ENCODE results near the gene PDCD7.
"Not testable (repeated sequence)": the region's sequence is repeated elsewhere in the genome, so short reads cannot be mapped to it uniquely, and the experiment has no call there.

Gene PDCD7, protein sequence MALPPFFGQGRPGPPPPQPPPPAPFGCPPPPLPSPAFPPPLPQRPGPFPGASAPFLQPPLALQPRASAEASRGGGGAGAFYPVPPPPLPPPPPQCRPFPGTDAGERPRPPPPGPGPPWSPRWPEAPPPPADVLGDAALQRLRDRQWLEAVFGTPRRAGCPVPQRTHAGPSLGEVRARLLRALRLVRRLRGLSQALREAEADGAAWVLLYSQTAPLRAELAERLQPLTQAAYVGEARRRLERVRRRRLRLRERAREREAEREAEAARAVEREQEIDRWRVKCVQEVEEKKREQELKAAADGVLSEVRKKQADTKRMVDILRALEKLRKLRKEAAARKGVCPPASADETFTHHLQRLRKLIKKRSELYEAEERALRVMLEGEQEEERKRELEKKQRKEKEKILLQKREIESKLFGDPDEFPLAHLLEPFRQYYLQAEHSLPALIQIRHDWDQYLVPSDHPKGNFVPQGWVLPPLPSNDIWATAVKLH

DNA sequence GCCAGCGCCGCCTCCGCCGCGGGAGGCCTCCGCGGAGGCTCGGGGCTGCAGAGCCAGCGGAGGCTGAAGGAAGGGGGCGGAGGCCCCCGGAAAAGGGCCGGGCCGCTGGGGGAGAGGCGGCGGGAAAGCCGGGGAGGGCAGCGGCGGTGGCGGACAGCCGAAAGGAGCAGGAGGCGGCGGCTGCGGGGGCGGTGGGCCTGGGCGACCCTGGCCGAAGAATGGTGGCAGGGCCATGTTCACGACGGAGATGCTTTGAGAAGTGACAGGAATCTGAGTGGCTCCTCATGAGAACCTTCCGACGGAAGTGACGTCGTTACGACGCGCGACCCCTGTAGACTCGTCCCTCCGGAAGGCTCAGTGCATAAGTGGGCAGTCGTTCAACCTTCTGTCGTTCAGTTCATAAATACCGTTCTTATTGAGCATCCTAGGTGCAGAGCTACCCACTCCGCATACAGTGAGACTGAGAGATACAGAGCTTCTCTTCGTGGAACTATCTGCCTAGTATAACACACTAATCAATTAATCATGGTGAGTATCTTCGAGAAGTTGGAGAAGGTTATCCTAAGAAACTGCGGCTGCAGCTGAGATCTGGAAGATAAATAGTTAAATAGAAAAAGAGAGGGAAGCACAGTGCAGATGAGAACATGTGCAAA, at the start of gene PDCD7:
PDCD7 (minus strand) TSS at position 261 of the 653 bp plus-strand sequence; CDS start at position 234, 27 bp downstream.
- DNase-seq (ENCODE audit: low spot score): peak; percentile 98

GRCh38 chr15:65182538-65182937, 48.9 kb upstream of the PDCD7 start:
- no peak for DNase-seq (ENCODE audit: low spot score)

DNA sequence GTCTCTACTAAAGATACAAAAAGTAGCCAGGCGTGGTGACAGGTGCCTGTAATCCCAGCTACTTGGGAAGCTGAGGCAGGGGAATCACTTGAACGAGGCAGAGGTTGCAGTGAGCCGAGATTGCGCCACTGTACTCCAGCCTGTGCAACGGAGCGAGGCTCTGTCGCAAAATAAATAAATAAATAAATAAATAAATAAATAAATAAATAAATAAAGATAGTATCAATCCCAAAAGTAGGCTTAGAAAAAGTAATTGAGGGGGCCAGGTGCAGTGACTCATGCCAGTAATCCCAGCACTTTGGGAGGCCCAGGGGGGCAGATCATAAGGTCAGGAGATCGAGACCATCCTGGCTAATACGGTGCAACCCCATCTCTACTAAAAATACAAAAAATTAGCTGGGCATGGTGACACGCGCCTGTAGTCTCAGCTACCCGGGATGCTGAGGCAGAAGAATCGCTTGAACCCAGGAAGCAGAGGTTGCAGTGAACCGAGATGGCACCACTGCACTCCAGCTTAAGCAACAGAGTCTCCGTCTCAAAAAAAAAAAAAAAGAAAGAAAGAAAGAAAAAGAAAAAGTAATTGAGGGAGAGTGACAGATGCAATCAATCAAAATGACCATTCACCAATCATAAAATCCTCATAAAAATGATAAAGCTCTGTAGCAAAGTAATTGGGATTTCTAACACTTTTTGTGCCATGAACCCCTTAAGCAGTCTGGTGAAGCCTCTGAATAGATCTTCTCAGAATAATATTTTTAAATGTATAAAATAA, 48.2 kb upstream of the PDCD7 start:
- not testable (repeated sequence) for DNase-seq (ENCODE audit: low spot score)

DNA sequence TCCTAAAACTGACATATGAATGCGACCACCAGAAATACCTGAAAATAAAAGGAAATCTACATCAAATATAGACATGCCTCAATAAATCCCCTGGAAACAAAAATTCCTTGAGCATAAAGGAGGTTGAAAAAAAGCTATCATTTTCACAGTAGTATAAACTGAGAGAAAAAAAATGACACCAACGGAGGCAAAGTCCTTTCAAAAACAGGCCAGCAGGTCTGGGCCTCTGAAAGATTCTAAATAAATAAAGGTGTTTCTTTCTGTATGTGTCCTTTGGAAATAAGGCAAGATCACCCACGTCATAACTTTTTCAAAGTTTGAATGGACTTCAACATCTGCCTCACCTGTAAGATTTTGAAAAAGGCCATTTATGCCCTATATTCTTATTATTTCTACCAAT, 46.6 kb upstream of the PDCD7 start:
- DNase-seq (ENCODE audit: low spot score): no peak

DNA sequence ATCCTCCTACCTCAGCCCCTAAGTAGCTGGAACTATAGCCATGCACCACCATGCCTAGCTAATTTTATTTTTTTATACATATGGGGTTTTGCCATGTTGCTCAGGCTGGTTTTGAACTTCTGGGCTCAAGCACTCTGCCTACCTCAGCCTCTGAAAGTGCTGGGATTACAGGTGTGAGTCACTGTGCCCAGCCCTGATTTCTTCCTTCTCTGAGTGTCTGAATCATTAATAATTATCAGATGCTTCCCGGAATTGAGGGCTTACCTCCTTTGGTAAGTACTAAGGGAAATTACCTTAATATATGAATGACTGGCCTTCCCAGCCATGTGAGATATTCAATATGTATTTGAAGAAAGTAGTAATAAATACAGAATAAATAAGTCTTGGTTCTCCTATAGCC, 44.3 kb upstream of the PDCD7 start:
- DNase-seq (ENCODE audit: low spot score): no peak

DNA sequence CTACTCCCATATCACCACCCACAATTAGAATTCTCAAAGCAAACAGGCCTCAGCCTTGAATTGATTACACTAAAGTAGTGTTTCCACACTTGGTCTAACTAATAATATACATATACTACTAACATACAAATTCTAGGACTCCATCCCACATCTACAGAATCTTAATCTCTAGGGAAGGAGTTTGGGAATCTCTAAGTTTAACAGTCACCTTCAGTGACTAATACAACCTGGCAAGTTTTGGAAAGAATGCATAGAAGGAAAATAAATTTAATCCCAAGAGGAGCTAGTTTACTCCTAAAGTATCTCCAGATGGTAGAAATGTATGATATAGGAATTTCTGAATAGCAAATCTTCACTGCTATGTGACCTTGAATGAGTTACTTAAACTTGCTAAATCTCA, 42.4 kb upstream of the PDCD7 start:
- no peak for DNase-seq (ENCODE audit: low spot score)

DNA sequence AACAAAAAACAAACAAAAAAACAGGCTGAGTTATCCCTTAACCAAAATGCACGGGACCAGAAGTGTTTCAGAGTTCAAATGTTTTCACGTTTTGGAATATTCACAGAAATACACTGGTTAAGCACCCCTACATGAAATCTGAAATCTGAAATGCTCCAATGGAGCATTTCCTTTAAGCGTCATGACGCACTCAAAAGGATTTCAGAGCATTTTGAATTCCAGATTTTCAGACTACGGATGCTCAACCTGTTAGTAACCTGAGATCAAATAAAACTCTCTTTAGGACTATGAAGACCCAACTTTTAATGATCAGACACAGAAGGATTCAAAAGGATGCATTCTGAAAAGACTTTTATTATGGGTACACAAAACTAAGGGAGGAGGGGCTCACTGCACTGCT, 41.9 kb upstream of the PDCD7 start:
- no peak for DNase-seq (ENCODE audit: low spot score)

DNA sequence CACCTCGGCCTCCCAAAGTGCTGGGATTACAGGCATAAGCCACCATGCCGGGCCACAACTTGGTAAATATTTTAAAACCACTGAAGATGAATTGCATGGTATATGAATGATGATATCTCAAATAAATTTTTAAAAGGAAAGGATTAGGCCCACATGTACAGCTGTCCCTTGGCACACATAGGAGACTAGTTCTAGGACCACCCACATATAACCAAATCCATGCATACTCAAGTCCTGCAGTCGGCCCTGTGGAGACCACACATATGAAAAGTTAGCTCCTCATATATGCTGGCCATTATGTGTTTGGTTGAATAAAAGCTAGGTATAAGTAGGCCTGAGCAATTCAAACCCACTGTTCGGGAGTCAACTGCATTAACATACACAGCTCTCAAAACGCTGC, 40.9 kb upstream of the PDCD7 start:
- DNase-seq (ENCODE audit: low spot score): no peak

DNA sequence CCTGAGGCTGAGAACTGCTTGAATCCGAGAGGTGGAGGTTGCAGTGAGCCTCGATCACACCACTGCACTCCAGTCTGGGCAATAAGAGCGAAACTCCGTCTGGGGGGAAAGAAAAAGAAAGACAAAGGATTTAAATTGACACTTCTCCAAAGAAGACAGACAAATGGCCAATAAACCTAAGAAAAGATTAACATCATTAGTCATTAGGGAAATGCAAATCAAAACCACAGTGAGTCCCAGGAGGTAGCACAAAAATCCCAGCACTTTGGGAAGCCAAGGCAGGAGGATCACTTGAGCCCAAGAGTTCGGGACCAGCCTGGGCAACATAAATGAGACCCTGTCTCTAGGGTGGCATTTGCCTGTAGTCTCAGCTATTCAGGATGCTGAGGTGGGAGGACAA, 38.9 kb upstream of the PDCD7 start:
- DNase-seq (ENCODE audit: low spot score): no peak

DNA sequence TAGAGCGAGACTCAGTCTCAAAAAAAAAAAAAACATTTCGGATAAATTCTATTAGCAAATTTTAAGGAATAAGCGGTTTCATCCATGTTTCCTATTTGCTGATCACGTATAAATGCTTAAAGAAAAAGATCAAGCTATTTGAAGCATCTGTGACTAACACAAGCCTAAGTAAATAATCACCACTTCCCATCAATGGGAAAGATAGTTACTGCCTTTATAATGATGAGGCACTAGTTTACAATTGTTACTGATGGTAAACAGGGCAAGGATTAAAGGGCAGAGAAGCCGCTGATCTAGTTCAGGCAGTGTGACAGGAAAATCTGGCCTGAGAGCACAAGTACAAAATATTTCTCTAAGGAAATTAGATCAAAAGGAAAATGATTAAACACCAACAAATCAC, 37.8 kb upstream of the PDCD7 start:
- DNase-seq (ENCODE audit: low spot score): no peak

DNA sequence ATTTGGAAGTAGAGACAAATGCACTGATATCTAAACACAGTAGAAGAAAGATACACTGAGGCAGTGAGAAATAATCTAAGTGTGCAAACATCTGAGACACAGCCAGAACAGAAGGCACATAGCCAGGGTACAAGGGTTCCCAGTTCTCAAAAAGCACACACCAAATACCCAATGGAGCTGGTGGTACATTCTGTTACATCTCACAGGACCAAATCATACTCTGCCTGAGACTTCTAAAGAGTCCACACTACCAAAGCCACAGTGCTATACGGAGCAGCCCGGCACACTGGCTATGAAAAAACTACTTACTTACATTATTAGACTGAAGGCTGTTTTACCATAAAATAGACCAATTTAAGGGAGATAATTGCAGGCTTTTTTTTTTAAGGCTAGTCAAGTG, 32.3 kb upstream of the PDCD7 start:
- peak; percentile 9 for DNase-seq (ENCODE audit: low spot score)

DNA sequence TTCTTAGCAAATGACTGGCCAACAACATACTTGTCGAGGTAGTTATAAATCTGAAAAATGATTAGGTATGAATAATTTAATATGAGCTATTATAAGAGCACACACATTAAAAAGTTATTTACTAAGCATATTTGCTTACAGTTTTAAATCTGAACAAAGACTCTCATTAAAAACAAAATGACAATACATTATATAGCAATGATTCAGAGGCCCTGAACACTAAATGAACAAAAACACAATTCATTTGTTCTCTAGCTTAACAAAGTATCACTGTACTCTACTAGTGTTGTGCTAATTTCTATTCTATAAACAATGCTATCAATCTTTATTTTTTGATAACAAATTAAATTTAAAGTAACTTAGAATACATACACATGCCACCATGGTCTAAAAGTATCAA, 30.5 kb upstream of the PDCD7 start:
- no peak for DNase-seq (ENCODE audit: low spot score)

DNA sequence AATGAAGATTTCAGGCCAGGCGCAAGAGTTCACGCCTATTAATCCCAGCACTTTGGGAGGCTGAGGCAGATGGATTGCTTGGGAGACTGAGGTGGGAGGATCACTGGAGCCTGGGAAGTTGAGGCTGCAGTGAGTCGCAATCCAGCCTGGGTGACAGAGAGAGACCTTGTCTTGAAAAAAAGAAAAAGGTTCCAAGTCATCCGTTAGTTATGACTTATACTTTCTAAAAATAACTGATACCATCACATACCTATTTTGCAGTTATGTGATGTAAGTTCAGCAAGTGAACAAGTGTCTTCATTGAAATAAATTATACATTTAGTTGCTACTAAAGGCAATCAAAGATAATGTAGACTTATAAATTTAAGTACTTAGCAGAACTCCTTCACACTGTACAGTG, 29.4 kb upstream of the PDCD7 start:
- DNase-seq (ENCODE audit: low spot score): no peak

- no peak for DNase-seq (ENCODE audit: low spot score)
Measured at GRCh38 chr15:65156692-65157091, 23.1 kb upstream of the PDCD7 start.

DNA sequence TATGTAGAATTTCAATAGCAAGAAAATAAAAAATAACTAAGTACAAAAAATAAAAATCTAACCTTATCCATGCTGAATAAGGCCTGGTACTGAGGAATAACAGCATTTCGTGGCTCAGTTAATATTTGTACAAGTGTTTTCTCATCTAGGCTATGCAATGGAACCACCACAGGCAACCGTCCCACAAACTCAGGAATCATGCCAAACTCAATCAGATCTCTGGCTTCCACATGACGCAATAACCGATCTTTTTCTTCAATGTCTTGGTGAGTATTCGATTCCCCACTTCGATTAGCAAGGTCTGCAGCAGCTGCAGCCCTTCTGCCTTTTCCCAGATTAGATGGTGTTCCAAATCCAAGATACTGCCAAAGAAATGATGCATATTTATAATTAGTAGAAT, 21.1 kb upstream of the PDCD7 start:
- DNase-seq (ENCODE audit: low spot score): no peak

DNA sequence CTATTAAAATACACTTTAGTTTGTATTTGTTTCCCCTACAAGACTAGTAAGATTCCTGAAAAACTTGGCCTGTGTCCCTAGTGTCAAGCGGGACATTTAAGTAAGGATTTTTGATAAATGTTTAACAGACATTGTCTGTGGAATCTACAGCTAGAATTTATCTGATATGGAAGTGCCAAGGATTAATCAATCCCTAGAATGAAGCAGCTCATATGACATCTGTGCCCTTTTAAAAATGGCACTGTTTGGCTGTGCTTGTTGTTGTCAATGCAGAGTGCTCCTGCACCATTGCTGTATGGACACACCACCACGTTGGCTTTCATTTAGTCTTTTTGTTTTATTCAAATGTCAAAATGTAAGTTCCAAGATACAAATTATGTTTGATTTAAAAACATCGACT, 14.3 kb upstream of the PDCD7 start:
- DNase-seq (ENCODE audit: low spot score): no peak

GRCh38 chr15:65146438-65146837, 12.8 kb upstream of the PDCD7 start:
- DNase-seq (ENCODE audit: low spot score): no peak

DNA sequence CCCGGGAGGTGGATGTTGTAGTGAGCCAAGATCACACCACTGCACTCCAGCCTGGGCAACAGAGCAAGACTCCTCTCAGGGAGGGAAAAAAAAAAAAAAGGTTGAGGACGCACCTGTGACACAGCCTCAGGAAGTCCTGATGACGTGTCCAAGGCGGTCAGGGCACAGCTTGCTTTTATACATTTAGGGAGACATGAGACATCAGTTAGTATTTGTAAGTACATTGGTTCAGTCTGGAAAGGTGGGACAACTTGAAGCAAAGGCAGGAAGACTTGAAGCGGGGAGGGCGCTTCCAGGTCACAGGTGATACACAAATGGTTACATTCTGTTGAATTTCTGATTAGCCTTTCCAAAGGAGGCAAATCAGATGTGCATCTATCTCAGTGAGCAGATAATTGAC, 5.0 kb upstream of the PDCD7 start:
- DNase-seq (ENCODE audit: low spot score): not testable (repeated sequence)

DNA sequence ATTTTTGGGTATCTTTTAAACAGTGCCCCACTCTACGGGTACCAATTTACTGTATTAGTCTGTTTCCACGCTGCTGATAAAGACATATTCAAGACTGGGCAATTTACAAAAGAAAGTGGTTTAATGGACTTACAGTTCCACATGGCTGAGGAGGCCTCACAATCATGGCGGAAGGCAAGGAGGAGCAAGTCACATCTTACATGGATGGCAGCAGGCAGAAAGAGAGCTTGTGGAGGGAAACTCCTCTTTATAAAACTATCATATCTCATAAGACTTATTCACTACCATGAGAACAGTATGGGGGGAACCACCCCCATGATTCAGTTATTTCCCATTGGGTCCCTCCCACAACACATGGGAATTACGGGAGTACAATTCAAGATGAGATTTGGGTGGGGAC, 4.3 kb upstream of the PDCD7 start:
- DNase-seq (ENCODE audit: low spot score): not testable (repeated sequence)

DNA sequence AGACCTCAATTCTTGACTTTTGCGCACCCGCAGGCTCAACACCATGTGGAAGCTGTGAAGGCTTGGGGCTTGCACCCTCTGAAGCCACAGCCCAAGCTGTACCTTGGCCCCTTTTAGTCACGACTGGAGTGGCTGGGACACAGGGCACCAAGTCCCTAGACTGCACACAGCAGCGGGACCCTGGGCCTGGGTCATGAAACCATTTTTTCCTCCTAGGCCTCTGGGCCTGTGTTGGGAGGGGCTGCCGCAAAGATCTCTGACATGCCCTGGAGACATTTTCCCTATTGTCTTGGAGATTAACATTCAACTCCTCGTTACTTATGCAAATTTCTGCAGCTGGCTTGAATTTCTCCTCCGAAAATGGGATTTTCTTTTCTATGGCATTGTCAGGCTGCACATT, 3.5 kb upstream of the PDCD7 start:
- not testable (repeated sequence) for DNase-seq (ENCODE audit: low spot score)

- DNase-seq (ENCODE audit: low spot score): no peak
Measured at GRCh38 chr15:65134538-65134937, 930 bp upstream of the PDCD7 start.

DNA sequence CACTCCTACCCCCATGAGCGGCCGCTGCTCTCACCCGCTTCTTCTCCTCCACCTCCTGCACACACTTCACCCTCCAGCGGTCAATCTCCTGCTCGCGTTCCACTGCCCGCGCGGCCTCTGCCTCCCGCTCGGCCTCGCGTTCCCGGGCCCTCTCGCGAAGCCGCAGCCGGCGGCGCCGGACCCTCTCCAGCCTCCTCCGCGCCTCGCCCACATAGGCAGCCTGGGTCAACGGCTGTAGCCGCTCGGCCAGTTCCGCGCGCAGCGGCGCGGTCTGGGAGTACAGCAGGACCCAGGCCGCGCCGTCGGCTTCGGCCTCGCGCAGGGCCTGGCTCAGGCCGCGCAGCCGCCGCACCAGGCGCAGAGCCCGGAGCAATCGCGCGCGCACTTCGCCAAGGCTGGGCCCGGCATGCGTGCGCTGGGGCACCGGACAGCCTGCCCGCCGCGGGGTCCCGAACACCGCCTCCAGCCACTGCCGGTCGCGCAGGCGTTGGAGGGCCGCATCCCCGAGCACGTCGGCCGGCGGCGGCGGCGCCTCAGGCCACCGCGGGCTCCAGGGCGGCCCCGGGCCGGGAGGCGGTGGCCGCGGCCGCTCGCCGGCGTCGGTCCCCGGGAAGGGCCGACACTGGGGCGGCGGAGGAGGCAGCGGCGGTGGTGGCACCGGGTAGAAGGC, 595 bp downstream of the PDCD7 start:
- no peak for DNase-seq (ENCODE audit: low spot score)
